ENCODE data around the gene ASGR2.

The ASGR2 gene

GRCh38 chr17:7114875-7115614 lies 423 bp upstream of the ASGR2 start:
- H2AFZ ChIP-seq (ENCODE audit: low read depth), result no peak overlapping the region
- no peaks in the 10 kb centered on the region for H3K36me3 ChIP-seq (ENCODE audit: insufficient read depth)
- no peaks in the 10 kb centered on the region for H4K20me1 ChIP-seq (ENCODE audit: insufficient read depth)
- no peaks in the 10 kb centered on the region for H3K4me1 ChIP-seq (ENCODE audit: low read depth, poor library complexity, severe bottlenecking)
- H3K79me2 ChIP-seq (ENCODE audit: insufficient read depth, low read depth), result no peaks in the 10 kb centered on the region
- H3K4me3 ChIP-seq (IDR thresholded peaks at IDR 0.05; ENCODE audit: insufficient read depth, low read depth, low read length), result no peak overlapping the region
- H3K4me2 ChIP-seq, result no peak overlapping the region
- no peak overlapping the region for H3K27ac ChIP-seq
- no peak overlapping the region for H3K9ac ChIP-seq
- TF ChIP-seq, protein P1, sequence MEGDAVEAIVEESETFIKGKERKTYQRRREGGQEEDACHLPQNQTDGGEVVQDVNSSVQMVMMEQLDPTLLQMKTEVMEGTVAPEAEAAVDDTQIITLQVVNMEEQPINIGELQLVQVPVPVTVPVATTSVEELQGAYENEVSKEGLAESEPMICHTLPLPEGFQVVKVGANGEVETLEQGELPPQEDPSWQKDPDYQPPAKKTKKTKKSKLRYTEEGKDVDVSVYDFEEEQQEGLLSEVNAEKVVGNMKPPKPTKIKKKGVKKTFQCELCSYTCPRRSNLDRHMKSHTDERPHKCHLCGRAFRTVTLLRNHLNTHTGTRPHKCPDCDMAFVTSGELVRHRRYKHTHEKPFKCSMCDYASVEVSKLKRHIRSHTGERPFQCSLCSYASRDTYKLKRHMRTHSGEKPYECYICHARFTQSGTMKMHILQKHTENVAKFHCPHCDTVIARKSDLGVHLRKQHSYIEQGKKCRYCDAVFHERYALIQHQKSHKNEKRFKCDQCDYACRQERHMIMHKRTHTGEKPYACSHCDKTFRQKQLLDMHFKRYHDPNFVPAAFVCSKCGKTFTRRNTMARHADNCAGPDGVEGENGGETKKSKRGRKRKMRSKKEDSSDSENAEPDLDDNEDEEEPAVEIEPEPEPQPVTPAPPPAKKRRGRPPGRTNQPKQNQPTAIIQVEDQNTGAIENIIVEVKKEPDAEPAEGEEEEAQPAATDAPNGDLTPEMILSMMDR (conservative IDR thresholded peaks at IDR 0.05; ENCODE audit: low read depth, low read length), result no peak
- H3K27me3 ChIP-seq (ENCODE audit: insufficient read depth, low read depth), result no peaks in the 10 kb centered on the region

DNA sequence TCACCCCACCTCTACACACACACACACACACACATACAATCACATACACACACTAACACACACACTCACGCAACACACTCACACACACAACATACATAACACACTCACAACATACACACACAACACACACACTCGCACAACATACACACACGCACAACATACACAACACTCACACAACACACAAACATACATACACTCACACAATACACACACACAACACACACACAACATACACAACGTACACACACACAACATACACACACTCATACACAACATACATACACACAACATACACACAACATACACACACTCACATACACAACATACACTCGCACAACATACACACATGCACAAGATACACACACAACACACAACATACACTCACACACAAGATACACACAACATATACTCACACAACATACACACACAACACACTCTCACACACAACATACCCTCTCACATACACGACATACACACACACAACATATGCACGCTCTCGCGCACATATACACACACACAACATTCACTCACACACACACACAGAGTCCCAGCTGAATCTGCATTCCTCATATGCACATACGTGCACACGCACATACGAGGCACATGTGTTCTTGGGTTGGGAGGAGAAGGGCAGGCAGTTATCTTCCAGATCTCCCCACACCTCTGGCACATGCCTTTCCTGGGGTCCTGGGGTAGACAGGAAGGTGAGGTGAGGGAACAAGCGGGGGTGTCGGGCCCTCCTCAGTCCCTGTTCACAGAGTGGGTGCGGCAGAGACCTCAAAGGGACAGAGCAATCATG lies 1.1 kb downstream of the ASGR2 start:
- H3K27ac ChIP-seq, result no peak overlapping the region
- H3K4me1 ChIP-seq (ENCODE audit: low read depth, poor library complexity, severe bottlenecking), result no peaks in the 10 kb centered on the region
- H3K9ac ChIP-seq, result no peak overlapping the region
- H4K20me1 ChIP-seq (ENCODE audit: insufficient read depth), result no peaks in the 10 kb centered on the region
- no peaks in the 10 kb centered on the region for H3K27me3 ChIP-seq (ENCODE audit: insufficient read depth, low read depth)
- H3K4me2 ChIP-seq, result no peak overlapping the region
- H3K36me3 ChIP-seq (ENCODE audit: insufficient read depth), result no peaks in the 10 kb centered on the region
- no peak overlapping the region for H3K4me3 ChIP-seq (IDR thresholded peaks at IDR 0.05; ENCODE audit: insufficient read depth, low read depth, low read length)
- H2AFZ ChIP-seq (ENCODE audit: low read depth), result no peak overlapping the region
- TF ChIP-seq, protein P1 (conservative IDR thresholded peaks at IDR 0.05; ENCODE audit: low read depth, low read length), result no peak
- no peaks in the 10 kb centered on the region for H3K79me2 ChIP-seq (ENCODE audit: insufficient read depth, low read depth)

GRCh38 chr17:7112510-7113108 lies 2.0 kb downstream of the ASGR2 start:
- Histone ChIP-seq H2AFZ (ENCODE audit: low read depth) (no peak overlapping the region), H3K36me3 (ENCODE audit: insufficient read depth) (no peaks in the 10 kb centered on the region), H3K4me3 (IDR thresholded peaks at IDR 0.05; ENCODE audit: insufficient read depth, low read depth, low read length) (no peak overlapping the region), H3K4me2 (no peak overlapping the region), H3K4me1 (ENCODE audit: low read depth, poor library complexity, severe bottlenecking) (no peaks in the 10 kb centered on the region), H3K27ac (no peak overlapping the region), H3K79me2 (ENCODE audit: insufficient read depth, low read depth) (no peaks in the 10 kb centered on the region), H3K27me3 (ENCODE audit: insufficient read depth, low read depth) (no peaks in the 10 kb centered on the region), H4K20me1 (ENCODE audit: insufficient read depth) (no peaks in the 10 kb centered on the region), H3K9ac (no peak overlapping the region)
- TF ChIP-seq, protein P1 (conservative IDR thresholded peaks at IDR 0.05; ENCODE audit: low read depth, low read length), result no peak

- H3K4me1 ChIP-seq (ENCODE audit: low read depth, poor library complexity, severe bottlenecking), result no peaks in the 10 kb centered on the region
- H3K27me3 ChIP-seq (ENCODE audit: insufficient read depth, low read depth), result no peaks in the 10 kb centered on the region
- no peak overlapping the region for H3K4me3 ChIP-seq (IDR thresholded peaks at IDR 0.05; ENCODE audit: insufficient read depth, low read depth, low read length)
- no peak overlapping the region for H3K27ac ChIP-seq
- H3K79me2 ChIP-seq (ENCODE audit: insufficient read depth, low read depth), result no peaks in the 10 kb centered on the region
- TF ChIP-seq, protein P1 (conservative IDR thresholded peaks at IDR 0.05; ENCODE audit: low read depth, low read length), result no peak
- no peaks in the 10 kb centered on the region for H4K20me1 ChIP-seq (ENCODE audit: insufficient read depth)
- no peaks in the 10 kb centered on the region for H3K36me3 ChIP-seq (ENCODE audit: insufficient read depth)
- H3K9ac ChIP-seq, result no peak overlapping the region
- H3K4me2 ChIP-seq, result no peak overlapping the region
- H2AFZ ChIP-seq (ENCODE audit: low read depth), result no peak overlapping the region
These were observed 2.7 kb downstream of the ASGR2 start for GRCh38 chr17:7111784-7112509.

Measured in KMS-11 (cell line).